Osteoblast (primary cell): Measurements from ENCODE around the gene ASF1B. TPM values are rescaled to one million over a fixed set of nuclear protein-coding genes. Genes with fewer than 3 reads are reported as not detected.

Experiments used
- DNase-seq: peaks from one replicate; pipeline ENCODE4 v3.0.0; 2011; ENCODE audit warnings: low spot score, mixed read lengths; ENCODE audit not compliant: insufficient read length; ENCODE audit errors: missing footprints
- H2AFZ ChIP-seq: 2 replicates; pipeline ENCODE4 v1.6.0; 2011; ENCODE audit warnings: mild to moderate bottlenecking, low read length
- H3K27ac ChIP-seq: 2 replicates; pipeline ENCODE4 v1.5.1; 2011; ENCODE audit warnings: mild to moderate bottlenecking, low read depth, low read length, moderate library complexity
- H3K27me3 ChIP-seq: 2 replicates; pipeline ENCODE4 v1.6.0; 2012; ENCODE audit warnings: mild to moderate bottlenecking, control low read depth, inconsistent platforms, low read length, moderate library complexity; ENCODE audit not compliant: insufficient read depth
- H3K36me3 ChIP-seq: 2 replicates; pipeline ENCODE4 v1.5.1; 2011; ENCODE audit warnings: mild to moderate bottlenecking, low read length, control low read depth, moderate library complexity; ENCODE audit not compliant: insufficient read depth
- H3K4me1 ChIP-seq: 2 replicates; pipeline ENCODE4 v1.5.1; 2011; ENCODE audit warnings: mild to moderate bottlenecking, low read length, control low read depth, moderate library complexity; ENCODE audit not compliant: insufficient read depth
- H3K4me2 ChIP-seq: 2 replicates; pipeline ENCODE4 v1.6.0; 2011; ENCODE audit warnings: mild to moderate bottlenecking, low read length; ENCODE audit not compliant: insufficient read depth
- H3K4me3 ChIP-seq: fragments of 200-600 bp; sonication (generic); 3 replicates; pipeline ENCODE4 v1.5.1; 2012; ENCODE audit warnings: mild to moderate bottlenecking, low read length, inconsistent platforms; ENCODE audit not compliant: insufficient read depth
- H3K79me2 ChIP-seq: 2 replicates; pipeline ENCODE4 v1.6.0; 2012; ENCODE audit warnings: mild to moderate bottlenecking, low read length, control low read depth, inconsistent platforms; ENCODE audit not compliant: insufficient read depth
- H3K9me3 ChIP-seq: 2 replicates; pipeline ENCODE4 v1.5.1; 2011; ENCODE audit warnings: low read depth, low read length, control low read depth
- H4K20me1 ChIP-seq: 2 replicates; pipeline ENCODE4 v1.6.0; 2012; ENCODE audit warnings: mild to moderate bottlenecking, low read length, control low read depth; ENCODE audit not compliant: insufficient read depth
- CTCF ChIP-seq: IDR thresholded peaks from 2 replicates; pipeline ENCODE4 v1.5.1; 2011; ENCODE audit warnings: mild to moderate bottlenecking, low read depth, low read length, moderate library complexity; ENCODE audit errors: extremely low read depth
- total RNA-seq: library from RNA; depleted of rRNA; stranded (reverse); fragments of >200 nt; gene quantifications from 2 replicates; pipeline ENCODE4 v1.2.3, GENCODE V29; 2012

Gene ASF1B
- total RNA-seq, 1 donor: 1.1 TPM

- no peak overlapping the region for H2AFZ ChIP-seq
- no peaks in the 10 kb centered on the region for H3K36me3 ChIP-seq
- peaks cover 11% of the 10 kb centered on the region for H4K20me1 ChIP-seq
- H3K4me2 ChIP-seq: no peak overlapping the region
- TF ChIP-seq CTCF: no peak
- peak; percentile 76 for DNase-seq
- H3K27ac ChIP-seq: no peak overlapping the region
- H3K4me1 ChIP-seq: peaks cover 11% of the 10 kb centered on the region
- no peaks in the 10 kb centered on the region for H3K27me3 ChIP-seq
- H3K79me2 ChIP-seq: peaks cover 24% of the 10 kb centered on the region
- H3K4me3 ChIP-seq: no peak overlapping the region
- no peaks in the 10 kb centered on the region for H3K9me3 ChIP-seq
These were observed 13.8 kb upstream of the ASF1B start for GRCh38 chr19:14150041-14150769.

GRCh38 chr19:14149509-14149994 lies 13.2 kb upstream of the ASF1B start:
- Histone ChIP-seq H3K4me1 (peaks cover 11% of the 10 kb centered on the region), H2AFZ (no peak overlapping the region), H3K27me3 (no peaks in the 10 kb centered on the region), H3K9me3 (no peaks in the 10 kb centered on the region), H3K27ac (no peak overlapping the region), H3K4me2 (peak overlapping the region; percentile 43), H4K20me1 (peaks cover 11% of the 10 kb centered on the region), H3K79me2 (peaks cover 26% of the 10 kb centered on the region), H3K36me3 (no peaks in the 10 kb centered on the region), H3K4me3 (no peak overlapping the region)
- no peak for TF ChIP-seq CTCF
- DNase-seq: peak; percentile 93

- Histone ChIP-seq H3K4me2 (peak overlapping the region; percentile 53), H3K79me2 (peaks cover 25% of the 10 kb centered on the region), H3K27me3 (no peaks in the 10 kb centered on the region), H3K4me3 (no peak overlapping the region), H2AFZ (peak overlapping the region; percentile 90), H4K20me1 (peaks cover 11% of the 10 kb centered on the region), H3K27ac (no peak overlapping the region), H3K36me3 (no peaks in the 10 kb centered on the region), H3K4me1 (peaks cover 11% of the 10 kb centered on the region), H3K9me3 (no peaks in the 10 kb centered on the region)
- no peak for TF ChIP-seq CTCF
- DNase-seq: peak; percentile 60
These were observed 12.5 kb upstream of the ASF1B start for GRCh38 chr19:14148751-14149410.
